Activated CD4-positive, alpha-beta T cell treated with anti-CD3 and anti-CD28 coated beads for 4 hours (primary cell): Measurements from ENCODE around the gene SPECC1.
"Not testable (repeated sequence)": the region's sequence is repeated elsewhere in the genome, so short reads cannot be mapped to it uniquely, and the experiment has no call there.

Experiments used
- DNase-seq, 2 donors: peaks; one replicate each; pipeline ENCODE4 v3.0.0-alpha.2; 2020

SPECC1 gene

GRCh38 chr17:20142268-20142667 lies 133.1 kb downstream of the SPECC1 start:
- DNase-seq, result no peak

GRCh38 chr17:20143740-20144139 lies 134.6 kb downstream of the SPECC1 start:
- DNase-seq, result no peak

GRCh38 chr17:20145567-20145966 lies 136.4 kb downstream of the SPECC1 start:
- DNase-seq, result no peak

- DNase-seq, result no peak
These were observed 140.1 kb downstream of the SPECC1 start for GRCh38 chr17:20149251-20149650.

- DNase-seq, result no peak
These were observed 142.0 kb downstream of the SPECC1 start for GRCh38 chr17:20151174-20151573.

GRCh38 chr17:20153231-20153630 lies 144.1 kb downstream of the SPECC1 start:
- DNase-seq, result no peak

GRCh38 chr17:20154286-20155000 lies 145.3 kb downstream of the SPECC1 start:
- no peak for DNase-seq

GRCh38 chr17:20155258-20156195 lies 146.4 kb downstream of the SPECC1 start:
- DNase-seq, result peak; percentile 90 to 93

- peak in 1 of 2 donors; percentile 6 for DNase-seq
These were observed 147.2 kb downstream of the SPECC1 start for GRCh38 chr17:20156196-20157000.

- DNase-seq, result no peak
These were observed 147.8 kb downstream of the SPECC1 start for GRCh38 chr17:20157001-20157310.

- no peak for DNase-seq
These were observed 149.4 kb downstream of the SPECC1 start for GRCh38 chr17:20158580-20158979.

GRCh38 chr17:20159406-20160069 lies 150.4 kb downstream of the SPECC1 start:
- DNase-seq, result no peak

GRCh38 chr17:20165516-20165915 lies 156.4 kb downstream of the SPECC1 start:
- DNase-seq, result not testable (repeated sequence)

GRCh38 chr17:20170085-20170484 lies 160.9 kb downstream of the SPECC1 start:
- DNase-seq, result no peak

GRCh38 chr17:20171741-20172365 lies 162.7 kb downstream of the SPECC1 start:
- no peak for DNase-seq

GRCh38 chr17:20172376-20172775 lies 163.2 kb downstream of the SPECC1 start:
- no peak for DNase-seq

- no peak for DNase-seq
These were observed 163.9 kb downstream of the SPECC1 start for GRCh38 chr17:20173091-20173490.

GRCh38 chr17:20174588-20175265 lies 165.6 kb downstream of the SPECC1 start:
- no peak for DNase-seq

GRCh38 chr17:20179041-20179440 lies 169.9 kb downstream of the SPECC1 start:
- no peak for DNase-seq

- no peak for DNase-seq
These were observed 171.5 kb downstream of the SPECC1 start for GRCh38 chr17:20180661-20181060.

- no peak for DNase-seq
These were observed 175.0 kb downstream of the SPECC1 start for GRCh38 chr17:20184181-20184580.
